Keratinocyte (primary cell): ENCODE results near the gene CACNB4. TPM values are rescaled to one million over a fixed set of nuclear protein-coding genes. Genes with fewer than 3 reads are reported as not detected.

Source experiments
- DNase-seq: peaks from one replicate; pipeline ENCODE4 v3.0.0-alpha.2; 2011; ENCODE audit warnings: low read depth, missing footprints, low spot score
- FAIRE-seq: peaks from 2 replicates; lab custom pipeline; 2011; peaks lifted over from hg19 to GRCh38; lab: Jason Lieb, UNC
- H2AFZ ChIP-seq: 2 replicates; pipeline ENCODE4 v1.6.0; 2012; ENCODE audit warnings: low read length, control low read depth, inconsistent platforms; ENCODE audit not compliant: control insufficient read depth
- H3K27ac ChIP-seq: 2 replicates; pipeline ENCODE4 v1.5.1; 2011; ENCODE audit warnings: low read length; ENCODE audit not compliant: control insufficient read depth, insufficient read depth
- H3K27me3 ChIP-seq: 3 replicates; pipeline ENCODE4 v1.6.0; 2011; ENCODE audit warnings: low read length; ENCODE audit not compliant: control insufficient read depth, insufficient read depth; ENCODE audit errors: extremely low read depth
- H3K36me3 ChIP-seq, 2 experiments: 2 replicates in 1 of 2; 3 replicates in 1 of 2; pipeline ENCODE4 v1.5.1; 2011; ENCODE audit warnings: low read length in 2 of 2, mild to moderate bottlenecking in 1 of 2; ENCODE audit not compliant: control insufficient read depth in 2 of 2, insufficient read depth in 2 of 2; ENCODE audit errors: extremely low read depth in 1 of 2
- H3K4me1 ChIP-seq: 3 replicates; pipeline ENCODE4 v1.5.1; 2011; ENCODE audit warnings: low read length; ENCODE audit not compliant: control insufficient read depth, insufficient read depth; ENCODE audit errors: extremely low read depth
- H3K4me2 ChIP-seq: 3 replicates; pipeline ENCODE4 v1.6.0; 2011; ENCODE audit warnings: low read depth, low read length; ENCODE audit not compliant: control insufficient read depth, insufficient read depth; ENCODE audit errors: extremely low read depth
- H3K4me3 ChIP-seq, 3 experiments: fragments of 200-600 bp in 1 of 3; sonication (generic) in 1 of 3; 2 replicates in 2 of 3; 3 replicates in 1 of 3; pipeline ENCODE4 v1.5.1; 2011 to 2016; ENCODE audit warnings: low read length in 3 of 3, mild to moderate bottlenecking in 3 of 3, control low read depth in 2 of 3, inconsistent platforms in 1 of 3, low read depth in 1 of 3, mixed read lengths in 1 of 3, mixed run types in 1 of 3, moderate library complexity in 1 of 3; ENCODE audit not compliant: control insufficient read depth in 2 of 3, insufficient read depth in 2 of 3; ENCODE audit errors: extremely low read depth in 1 of 3
- H3K79me2 ChIP-seq: 2 replicates; pipeline ENCODE4 v1.6.0; 2012; ENCODE audit warnings: low read length; ENCODE audit not compliant: control insufficient read depth, insufficient read depth
- H3K9ac ChIP-seq: 3 replicates; pipeline ENCODE4 v1.6.0; 2011; ENCODE audit warnings: low read length; ENCODE audit not compliant: control insufficient read depth, insufficient read depth; ENCODE audit errors: extremely low read depth
- H3K9me1 ChIP-seq: 3 replicates; pipeline ENCODE4 v1.6.0; 2011; ENCODE audit warnings: low read length; ENCODE audit not compliant: control insufficient read depth, insufficient read depth; ENCODE audit errors: extremely low read depth
- H3K9me3 ChIP-seq: 2 replicates; pipeline ENCODE4 v1.5.1; 2012; ENCODE audit warnings: low read depth, low read length; ENCODE audit not compliant: control insufficient read depth
- H4K20me1 ChIP-seq: 3 replicates; pipeline ENCODE4 v1.6.0; 2011; ENCODE audit warnings: low read length; ENCODE audit not compliant: control insufficient read depth, insufficient read depth; ENCODE audit errors: extremely low read depth
- EZH2 ChIP-seq: IDR thresholded peaks from one replicate; pipeline ENCODE4 v1.6.1; 2012; ENCODE audit warnings: inconsistent platforms, mild to moderate bottlenecking, low read length, moderate library complexity
- dilution Hi-C: fragments of 300-500 bp; cut with MboI; formaldehyde crosslinking; loops from one replicate; pipeline ENCODE4 v1.7.0; 2020; ENCODE audit warnings: low sequenced_read_pairs; ENCODE audit not compliant: extremely low pct_ligation_motif_present
- polyA plus RNA-seq, 5 experiments: library from polyadenylated mRNA; depleted of rRNA in 3 of 5; stranded (reverse) in 3 of 5; stranded (forward) in 1 of 5; unstranded in 1 of 5; fragments of >200 nt; gene quantifications; 1 replicate in 1 of 5; 2 replicates in 3 of 5; 3 replicates in 1 of 5; pipeline versions ENCODE4 v1.2.1 to v1.2.3, GENCODE V29; 2011 to 2012; ENCODE audit warnings: missing spikeins in 2 of 5, low read depth in 1 of 5, low replicate concordance in 1 of 5
- TF ChIP-seq, protein P1 (sequence below), 3 experiments: IDR thresholded peaks in 1 of 3; conservative IDR thresholded peaks in 1 of 3; optimal IDR thresholded peaks in 1 of 3; 2 replicates in 2 of 3; 3 replicates in 1 of 3; pipeline versions ENCODE3 to v1.5.1; 2011; ENCODE audit warnings: low read length in 3 of 3, mild to moderate bottlenecking in 3 of 3, moderate library complexity in 2 of 3, control low read depth in 1 of 3, inconsistent platforms in 1 of 3; ENCODE audit not compliant: insufficient read depth in 2 of 3; ENCODE audit errors: extremely low read depth in 1 of 3

CACNB4 gene
- polyA plus RNA-seq, 1 donor (not counting 4 experiments of a cell fraction or from before 2014, with no cell fraction given) = 0.30 TPM

DNA sequence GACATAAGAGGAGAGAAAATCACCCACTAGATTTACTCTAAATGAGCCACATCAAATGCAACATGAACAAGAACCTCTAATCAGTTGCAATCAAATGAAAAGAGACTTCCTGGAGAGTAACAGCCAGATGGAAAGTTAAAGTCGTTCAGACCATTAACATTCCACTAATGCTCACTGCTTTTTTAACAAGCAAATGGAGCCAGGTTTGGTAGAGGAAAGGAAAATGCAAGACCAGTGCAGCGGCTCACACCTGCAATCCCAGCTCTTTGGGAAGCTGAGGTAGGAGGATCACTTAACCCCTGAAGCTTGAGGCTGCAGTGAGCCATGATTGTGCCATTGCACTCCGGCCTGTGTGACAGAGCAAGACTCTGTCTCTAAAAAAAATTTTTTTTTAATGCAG lies 48.5 kb downstream of the CACNB4 start:
- no peak for DNase-seq
- Histone ChIP-seq H3K36me3 (no peaks in the 10 kb centered on the region), H3K9me3 (no peaks in the 10 kb centered on the region), H3K27me3 (peaks cover 31% of the 10 kb centered on the region), H3K9me1 (no peaks in the 10 kb centered on the region), H3K27ac (no peak overlapping the region), H3K4me3 (no peak overlapping the region), H3K9ac (no peak overlapping the region), H3K4me1 (peaks cover 11% of the 10 kb centered on the region), H2AFZ (no peak overlapping the region), H3K79me2 (no peaks in the 10 kb centered on the region), H4K20me1 (no peaks in the 10 kb centered on the region), H3K4me2 (no peak overlapping the region)
- dilution Hi-C loops = no loop called here
- TF ChIP-seq, protein P1, sequence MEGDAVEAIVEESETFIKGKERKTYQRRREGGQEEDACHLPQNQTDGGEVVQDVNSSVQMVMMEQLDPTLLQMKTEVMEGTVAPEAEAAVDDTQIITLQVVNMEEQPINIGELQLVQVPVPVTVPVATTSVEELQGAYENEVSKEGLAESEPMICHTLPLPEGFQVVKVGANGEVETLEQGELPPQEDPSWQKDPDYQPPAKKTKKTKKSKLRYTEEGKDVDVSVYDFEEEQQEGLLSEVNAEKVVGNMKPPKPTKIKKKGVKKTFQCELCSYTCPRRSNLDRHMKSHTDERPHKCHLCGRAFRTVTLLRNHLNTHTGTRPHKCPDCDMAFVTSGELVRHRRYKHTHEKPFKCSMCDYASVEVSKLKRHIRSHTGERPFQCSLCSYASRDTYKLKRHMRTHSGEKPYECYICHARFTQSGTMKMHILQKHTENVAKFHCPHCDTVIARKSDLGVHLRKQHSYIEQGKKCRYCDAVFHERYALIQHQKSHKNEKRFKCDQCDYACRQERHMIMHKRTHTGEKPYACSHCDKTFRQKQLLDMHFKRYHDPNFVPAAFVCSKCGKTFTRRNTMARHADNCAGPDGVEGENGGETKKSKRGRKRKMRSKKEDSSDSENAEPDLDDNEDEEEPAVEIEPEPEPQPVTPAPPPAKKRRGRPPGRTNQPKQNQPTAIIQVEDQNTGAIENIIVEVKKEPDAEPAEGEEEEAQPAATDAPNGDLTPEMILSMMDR (optimal IDR thresholded peaks at IDR 0.05 in 1 of 3, IDR thresholded peaks at IDR 0.05 in 1 of 3, conservative IDR thresholded peaks at IDR 0.05 in 1 of 3; ENCODE audit: extremely low read depth in 1 of 3, insufficient read depth in 2 of 3, low read length in 3 of 3) = no peak
- TF ChIP-seq EZH2 = no peak
- no peak for FAIRE-seq

DNA sequence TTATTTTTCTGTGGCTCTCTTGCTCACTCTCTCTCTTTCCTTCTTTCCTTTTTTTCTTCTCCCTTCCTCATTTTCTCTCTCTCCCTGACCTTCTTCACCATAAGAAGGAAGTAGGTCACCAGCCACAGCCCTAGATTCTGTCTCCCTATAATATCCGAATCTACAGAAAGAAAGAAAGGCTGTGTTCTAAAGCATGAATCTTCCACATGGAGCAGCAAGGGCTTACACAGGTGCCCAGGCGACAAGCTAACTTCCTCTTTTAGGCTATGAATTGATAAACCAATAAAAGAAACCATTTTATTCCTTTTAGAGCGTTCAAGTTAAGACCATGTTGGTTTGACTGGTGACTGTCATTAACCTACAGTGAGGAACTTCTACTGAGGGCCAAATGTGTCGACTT lies 49.3 kb downstream of the CACNB4 start:
- Histone ChIP-seq H3K9ac (no peak overlapping the region), H3K79me2 (no peaks in the 10 kb centered on the region), H3K4me1 (peaks cover 3% of the 10 kb centered on the region), H4K20me1 (no peaks in the 10 kb centered on the region), H3K4me3 (no peak overlapping the region), H3K27ac (no peak overlapping the region), H3K27me3 (peaks cover 31% of the 10 kb centered on the region), H3K9me3 (no peaks in the 10 kb centered on the region), H2AFZ (no peak overlapping the region), H3K36me3 (no peaks in the 10 kb centered on the region), H3K4me2 (no peak overlapping the region), H3K9me1 (no peaks in the 10 kb centered on the region)
- no peak for FAIRE-seq
- TF ChIP-seq, protein P1 (optimal IDR thresholded peaks at IDR 0.05 in 1 of 3, IDR thresholded peaks at IDR 0.05 in 1 of 3, conservative IDR thresholded peaks at IDR 0.05 in 1 of 3; ENCODE audit: extremely low read depth in 1 of 3, insufficient read depth in 2 of 3, low read length in 3 of 3) = no peak
- no peak for TF ChIP-seq EZH2
- DNase-seq = no peak
- dilution Hi-C loops = no loop called here
